Keratinocyte (primary cell): ENCODE results near the gene C5orf22.

ENCODE experiments used
- EZH2 ChIP-seq: IDR thresholded peaks from one replicate; pipeline ENCODE4 v1.6.1; 2012; ENCODE audit warnings: inconsistent platforms, mild to moderate bottlenecking, low read length, moderate library complexity
- TF ChIP-seq, protein P1 (sequence below), 3 experiments: IDR thresholded peaks in 1 of 3; conservative IDR thresholded peaks in 1 of 3; optimal IDR thresholded peaks in 1 of 3; 2 replicates in 2 of 3; 3 replicates in 1 of 3; pipeline versions ENCODE3 to v1.5.1; 2011; ENCODE audit warnings: low read length in 3 of 3, mild to moderate bottlenecking in 3 of 3, moderate library complexity in 2 of 3, control low read depth in 1 of 3, inconsistent platforms in 1 of 3; ENCODE audit not compliant: insufficient read depth in 2 of 3; ENCODE audit errors: extremely low read depth in 1 of 3

DNA sequence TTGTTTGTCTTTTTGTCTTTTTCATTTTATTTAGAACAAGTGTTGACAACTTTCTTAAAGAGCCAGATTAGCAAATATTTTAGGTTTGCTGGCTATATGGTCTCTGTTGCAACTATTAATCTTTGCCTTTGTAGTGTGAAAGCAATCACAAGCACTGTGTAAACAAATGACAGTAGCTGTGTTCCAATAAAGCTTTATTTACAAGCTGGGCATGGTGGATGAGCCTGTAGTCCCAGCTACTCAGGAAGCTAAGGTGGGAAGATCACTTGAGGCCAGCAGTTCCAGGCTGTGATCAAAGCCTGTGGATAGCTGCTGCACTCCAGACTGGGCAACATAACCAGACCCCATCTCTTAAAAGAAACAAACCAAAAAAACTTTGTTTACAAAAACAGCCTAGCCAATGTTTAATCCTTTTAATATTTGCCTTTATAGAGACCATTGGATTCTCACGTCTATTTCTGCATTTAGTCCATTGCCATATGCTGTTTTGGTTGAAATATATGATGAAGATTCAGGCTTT lies 2.5 kb downstream of the C5orf22 start:
- TF ChIP-seq, protein P1, sequence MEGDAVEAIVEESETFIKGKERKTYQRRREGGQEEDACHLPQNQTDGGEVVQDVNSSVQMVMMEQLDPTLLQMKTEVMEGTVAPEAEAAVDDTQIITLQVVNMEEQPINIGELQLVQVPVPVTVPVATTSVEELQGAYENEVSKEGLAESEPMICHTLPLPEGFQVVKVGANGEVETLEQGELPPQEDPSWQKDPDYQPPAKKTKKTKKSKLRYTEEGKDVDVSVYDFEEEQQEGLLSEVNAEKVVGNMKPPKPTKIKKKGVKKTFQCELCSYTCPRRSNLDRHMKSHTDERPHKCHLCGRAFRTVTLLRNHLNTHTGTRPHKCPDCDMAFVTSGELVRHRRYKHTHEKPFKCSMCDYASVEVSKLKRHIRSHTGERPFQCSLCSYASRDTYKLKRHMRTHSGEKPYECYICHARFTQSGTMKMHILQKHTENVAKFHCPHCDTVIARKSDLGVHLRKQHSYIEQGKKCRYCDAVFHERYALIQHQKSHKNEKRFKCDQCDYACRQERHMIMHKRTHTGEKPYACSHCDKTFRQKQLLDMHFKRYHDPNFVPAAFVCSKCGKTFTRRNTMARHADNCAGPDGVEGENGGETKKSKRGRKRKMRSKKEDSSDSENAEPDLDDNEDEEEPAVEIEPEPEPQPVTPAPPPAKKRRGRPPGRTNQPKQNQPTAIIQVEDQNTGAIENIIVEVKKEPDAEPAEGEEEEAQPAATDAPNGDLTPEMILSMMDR (optimal IDR thresholded peaks at IDR 0.05 in 1 of 3, IDR thresholded peaks at IDR 0.05 in 1 of 3, conservative IDR thresholded peaks at IDR 0.05 in 1 of 3; ENCODE audit: extremely low read depth in 1 of 3, insufficient read depth in 2 of 3, low read length in 3 of 3) = no peak
- TF ChIP-seq EZH2 = no peak
